ENCODE measurements around the gene AKIRIN1.
"Not testable (repeated sequence)": the region's sequence is repeated elsewhere in the genome, so short reads cannot be mapped to it uniquely, and the experiment has no call there.

Gene AKIRIN1

GRCh38 chr1:38990738-38991637 lies at the start of gene AKIRIN1:
AKIRIN1 (plus strand) TSS chr1:38991276; CDS start chr1:38991381, 105 bp downstream.
- DNase-seq (ENCODE audit: low read depth in 2 of 2): peak; percentile 97 to 98

GRCh38 chr1:38941527-38942019 lies 49.5 kb upstream of the AKIRIN1 start, which contains the start of gene RHBDL2:
RHBDL2 (minus strand) TSS chr1:38941830; CDS start chr1:38919212, 22,618 bp downstream.
- DNase-seq (ENCODE audit: low read depth in 2 of 2): no peak

- no peak for DNase-seq (ENCODE audit: low read depth in 2 of 2)
Observed at GRCh38 chr1:38942664-38943428, 48.2 kb upstream of the AKIRIN1 start.

GRCh38 chr1:38944547-38944946 lies 46.5 kb upstream of the AKIRIN1 start:
- no peak for DNase-seq (ENCODE audit: low read depth in 2 of 2)

GRCh38 chr1:38950553-38950952 lies 40.5 kb upstream of the AKIRIN1 start:
- DNase-seq (ENCODE audit: low read depth in 2 of 2): no peak

GRCh38 chr1:38953433-38953860 lies 37.6 kb upstream of the AKIRIN1 start:
- no peak for DNase-seq (ENCODE audit: low read depth in 2 of 2)

- no peak for DNase-seq (ENCODE audit: low read depth in 2 of 2)
Observed at GRCh38 chr1:38958967-38959366, 32.1 kb upstream of the AKIRIN1 start.

GRCh38 chr1:38962113-38962512 lies 29.0 kb upstream of the AKIRIN1 start:
- no peak for DNase-seq (ENCODE audit: low read depth in 2 of 2)

- DNase-seq (ENCODE audit: low read depth in 2 of 2): no peak
Observed at GRCh38 chr1:38962560-38962959, 28.5 kb upstream of the AKIRIN1 start.

GRCh38 chr1:38964140-38964548 lies 26.9 kb upstream of the AKIRIN1 start:
- DNase-seq (ENCODE audit: low read depth in 2 of 2): no peak

GRCh38 chr1:38973145-38973544 lies 17.9 kb upstream of the AKIRIN1 start:
- DNase-seq (ENCODE audit: low read depth in 2 of 2): not testable (repeated sequence)

GRCh38 chr1:38973659-38974437 lies 17.2 kb upstream of the AKIRIN1 start:
- DNase-seq (ENCODE audit: low read depth in 2 of 2): no peak

GRCh38 chr1:38977399-38978244 lies 13.5 kb upstream of the AKIRIN1 start:
- not testable (repeated sequence) for DNase-seq (ENCODE audit: low read depth in 2 of 2)

- DNase-seq (ENCODE audit: low read depth in 2 of 2): not testable (repeated sequence)
Observed at GRCh38 chr1:38978245-38978542, 12.9 kb upstream of the AKIRIN1 start.

- not testable (repeated sequence) for DNase-seq (ENCODE audit: low read depth in 2 of 2)
Observed at GRCh38 chr1:38979380-38979779, 11.7 kb upstream of the AKIRIN1 start.

- no peak for DNase-seq (ENCODE audit: low read depth in 2 of 2)
Observed at GRCh38 chr1:38989979-38990378, 1.1 kb upstream of the AKIRIN1 start.

- DNase-seq (ENCODE audit: low read depth in 2 of 2): no peak
Observed at GRCh38 chr1:38990386-38990737, 714 bp upstream of the AKIRIN1 start.

GRCh38 chr1:38991638-38992411 lies 749 bp downstream of the AKIRIN1 start:
- DNase-seq (ENCODE audit: low read depth in 2 of 2): no peak

- no peak for DNase-seq (ENCODE audit: low read depth in 2 of 2)
Observed at GRCh38 chr1:38992412-38993111, 1.5 kb downstream of the AKIRIN1 start.
